Uterus (tissue), 4 donors: ENCODE measurements around the gene CARD11. TPM values are rescaled to one million over a fixed set of nuclear protein-coding genes. Genes with fewer than 3 reads are reported as not detected.
"Not testable (repeated sequence)": the region's sequence is repeated elsewhere in the genome, so short reads cannot be mapped to it uniquely, and the experiment has no call there.

ENCODE experiments used
- DNase-seq, 2 donors: peaks; one replicate each; pipeline ENCODE4 v3.0.0-alpha.2; 2019 to 2020
- H3K27ac ChIP-seq, 2 donors: fragments of 200-600 bp; sonication (generic); 1 replicate in 1 of 2; 2 replicates in 1 of 2; pipeline ENCODE4 v1.5.1; 2016 to 2018
- H3K27me3 ChIP-seq, 2 donors: fragments of 200-600 bp; sonication (generic); one replicate each; pipeline ENCODE4 v1.5.1; 2018 to 2019; ENCODE audit warnings: control low read depth in 1 of 2
- H3K36me3 ChIP-seq, 2 donors: fragments of 200-600 bp; sonication (generic); one replicate each; pipeline ENCODE4 v1.5.1; 2019; ENCODE audit warnings: control low read depth in 1 of 2
- H3K4me1 ChIP-seq, 2 donors: fragments of 200-600 bp; sonication (generic); one replicate each; pipeline ENCODE4 v1.5.1; 2018 to 2019; ENCODE audit warnings: control low read depth in 1 of 2
- H3K4me3 ChIP-seq, 2 donors: fragments of 200-600 bp; sonication (generic); 1 replicate in 1 of 2; 2 replicates in 1 of 2; pipeline ENCODE4 v1.5.1; 2018 to 2019; ENCODE audit warnings: mild to moderate bottlenecking in 1 of 2
- H3K9me3 ChIP-seq, 2 donors: fragments of 200-600 bp; sonication (generic); one replicate each; pipeline ENCODE4 v1.5.1; 2019; ENCODE audit warnings: control low read depth in 1 of 2
- CTCF ChIP-seq, 4 experiments: fragments of 200-600 bp in 2 of 4; fragments of 450-650 bp in 2 of 4; sonication (generic) in 2 of 4; IDR thresholded peaks; one replicate each; pipeline ENCODE4 v1.5.1; 2016 to 2019; ENCODE audit warnings: antibody characterized with exemption in 4 of 4, mild to moderate bottlenecking in 2 of 4, moderate library complexity in 1 of 4
- POLR2A ChIP-seq, 2 donors: fragments of 450-650 bp; IDR thresholded peaks; one replicate each; pipeline ENCODE4 v1.6.1; 2016; ENCODE audit warnings: antibody characterized with exemption in 2 of 2, mild to moderate bottlenecking in 1 of 2, moderate library complexity in 1 of 2
- intact Hi-C: fragments of 100-400 bp; cut with DNase I; formaldehyde crosslinking; loops from one replicate; pipeline ENCODE4 v1.15.1; 2023; ENCODE audit warnings: low total_unique reads
- total RNA-seq, 4 donors: library from RNA; depleted of rRNA in 3 of 4; stranded (reverse); fragments of >200 nt in 3 of 4; gene quantifications; one replicate each; pipeline versions ENCODE4 v1.1.0 to v1.2.4, GENCODE V29; 2014 to 2023
- donor health status: DM: yes; HTN: yes; CAD: no.

The CARD11 gene
- total RNA-seq, 4 donors from 2014 or later: 0.95 to 1.0 TPM; not detected in 2

- no peak overlapping the region for H3K4me3 ChIP-seq
- intact Hi-C loops: no loop called here
- no peaks in the 10 kb centered on the region for H3K4me1 ChIP-seq
- no peaks in the 10 kb centered on the region for H3K27me3 ChIP-seq
- no peak for TF ChIP-seq POLR2A (IDR thresholded peaks at IDR 0.05)
- TF ChIP-seq CTCF (IDR thresholded peaks at IDR 0.05): no peak
- no peak for DNase-seq
- no peaks in the 10 kb centered on the region for H3K9me3 ChIP-seq
- no peak overlapping the region for H3K27ac ChIP-seq
- H3K36me3 ChIP-seq: no peaks in the 10 kb centered on the region
Measured at GRCh38 chr7:3025616-3026015, 18.1 kb downstream of the CARD11 start.

- Histone ChIP-seq H3K4me1 (no peaks in the 10 kb centered on the region), H3K9me3 (no peaks in the 10 kb centered on the region), H3K27ac (no peak overlapping the region), H3K36me3 (no peaks in the 10 kb centered on the region), H3K4me3 (no peak overlapping the region), H3K27me3 (no peaks in the 10 kb centered on the region)
- TF ChIP-seq POLR2A (IDR thresholded peaks at IDR 0.05) (no peak), CTCF (IDR thresholded peaks at IDR 0.05) (no peak)
- no peak for DNase-seq
- intact Hi-C loops: no loop called here
Measured at GRCh38 chr7:3021825-3022224, 21.8 kb downstream of the CARD11 start.

- intact Hi-C loops, H3K4me1 ChIP-seq, DNase-seq, H3K4me3 ChIP-seq, H3K36me3 ChIP-seq, H3K9me3 ChIP-seq, H3K27me3 ChIP-seq, H3K27ac ChIP-seq: not testable (repeated sequence)
Measured at GRCh38 chr7:3021224-3021623, 22.4 kb downstream of the CARD11 start.

GRCh38 chr7:3020416-3020815 lies 23.3 kb downstream of the CARD11 start:
- TF ChIP-seq POLR2A (IDR thresholded peaks at IDR 0.05) (no peak), CTCF (IDR thresholded peaks at IDR 0.05) (no peak)
- H3K27me3 ChIP-seq: no peaks in the 10 kb centered on the region
- no peaks in the 10 kb centered on the region for H3K9me3 ChIP-seq
- H3K4me1 ChIP-seq: no peaks in the 10 kb centered on the region
- intact Hi-C loops: no loop called here
- H3K36me3 ChIP-seq: no peaks in the 10 kb centered on the region
- H3K4me3 ChIP-seq: no peak overlapping the region
- no peak for DNase-seq
- no peak overlapping the region for H3K27ac ChIP-seq

- TF ChIP-seq POLR2A (IDR thresholded peaks at IDR 0.05) (no peak), CTCF (IDR thresholded peaks at IDR 0.05) (no peak)
- no peaks in the 10 kb centered on the region for H3K27me3 ChIP-seq
- H3K4me1 ChIP-seq: no peaks in the 10 kb centered on the region
- no peaks in the 10 kb centered on the region for H3K9me3 ChIP-seq
- H3K36me3 ChIP-seq: no peaks in the 10 kb centered on the region
- intact Hi-C loops: no loop called here
- no peak overlapping the region for H3K4me3 ChIP-seq
- no peak for DNase-seq
- no peak overlapping the region for H3K27ac ChIP-seq
Measured at GRCh38 chr7:3019801-3020200, 23.9 kb downstream of the CARD11 start.
